Breast epithelium (tissue), 3 donors: ENCODE results near the gene FOXC1.

Experiments used
- POLR2A ChIP-seq: fragments of 450-650 bp; IDR thresholded peaks from one replicate; pipeline ENCODE4 v1.6.1; 2016; ENCODE audit warnings: antibody characterized with exemption, mild to moderate bottlenecking, moderate library complexity
- TF ChIP-seq, protein P1 (sequence below), 3 donors: fragments of 450-650 bp; IDR thresholded peaks; one replicate each; pipeline ENCODE4 v1.5.1; 2016 to 2017; ENCODE audit warnings: antibody characterized with exemption in 3 of 3, mild to moderate bottlenecking in 3 of 3, moderate library complexity in 3 of 3

DNA sequence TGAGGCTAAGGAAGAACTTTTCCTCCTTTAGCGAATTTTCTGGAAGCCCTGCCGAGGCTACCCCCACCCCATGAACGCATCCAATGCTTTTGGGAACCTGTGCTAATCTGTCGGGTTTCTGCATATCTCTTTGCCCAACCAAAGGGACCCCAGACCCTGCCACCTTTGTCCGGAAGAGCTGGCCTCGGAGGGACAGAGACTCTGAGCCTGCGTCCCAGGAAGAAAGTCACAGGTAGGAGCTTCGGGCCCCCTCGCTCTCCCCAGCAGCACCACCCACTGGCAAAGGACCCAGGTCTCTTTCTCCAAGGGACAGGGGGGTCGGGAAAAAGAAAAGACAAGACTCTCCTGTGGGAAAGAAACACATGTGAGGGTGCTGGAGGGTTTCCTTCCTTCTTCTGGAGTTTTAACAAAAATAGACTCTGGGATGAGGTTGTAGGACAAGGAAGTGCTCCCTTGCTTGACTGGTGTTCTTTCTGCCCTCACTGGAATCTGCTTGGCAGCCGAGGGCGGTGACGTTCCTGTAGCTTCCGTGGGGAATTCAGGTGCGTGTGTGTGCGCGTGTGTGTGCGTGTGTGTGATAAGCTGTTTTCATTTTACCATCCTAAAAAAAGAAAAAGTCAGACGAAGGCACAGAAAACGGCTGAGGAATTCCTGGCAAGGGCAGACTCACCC lies 16.3 kb upstream of the FOXC1 start:
- TF ChIP-seq, protein P1, sequence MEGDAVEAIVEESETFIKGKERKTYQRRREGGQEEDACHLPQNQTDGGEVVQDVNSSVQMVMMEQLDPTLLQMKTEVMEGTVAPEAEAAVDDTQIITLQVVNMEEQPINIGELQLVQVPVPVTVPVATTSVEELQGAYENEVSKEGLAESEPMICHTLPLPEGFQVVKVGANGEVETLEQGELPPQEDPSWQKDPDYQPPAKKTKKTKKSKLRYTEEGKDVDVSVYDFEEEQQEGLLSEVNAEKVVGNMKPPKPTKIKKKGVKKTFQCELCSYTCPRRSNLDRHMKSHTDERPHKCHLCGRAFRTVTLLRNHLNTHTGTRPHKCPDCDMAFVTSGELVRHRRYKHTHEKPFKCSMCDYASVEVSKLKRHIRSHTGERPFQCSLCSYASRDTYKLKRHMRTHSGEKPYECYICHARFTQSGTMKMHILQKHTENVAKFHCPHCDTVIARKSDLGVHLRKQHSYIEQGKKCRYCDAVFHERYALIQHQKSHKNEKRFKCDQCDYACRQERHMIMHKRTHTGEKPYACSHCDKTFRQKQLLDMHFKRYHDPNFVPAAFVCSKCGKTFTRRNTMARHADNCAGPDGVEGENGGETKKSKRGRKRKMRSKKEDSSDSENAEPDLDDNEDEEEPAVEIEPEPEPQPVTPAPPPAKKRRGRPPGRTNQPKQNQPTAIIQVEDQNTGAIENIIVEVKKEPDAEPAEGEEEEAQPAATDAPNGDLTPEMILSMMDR (IDR thresholded peaks at IDR 0.05): no peak
- no peak for TF ChIP-seq POLR2A
